Activated T-cell treated with anti-CD3 and anti-CD28 coated beads for 1 hour (primary cell): ENCODE results near the gene NAP1L5.
A peak's percentile ranks its signal among the peaks of the same experiment; 100 is the strongest.

Experiments
- DNase-seq: peaks from one replicate; pipeline ENCODE4 v3.0.0-alpha.2; 2020; ENCODE audit warnings: low read depth

Gene NAP1L5

GRCh38 chr4:88697588-88698329 is at the start of gene NAP1L5:
Gene NAP1L5 (minus strand): TSS chr4:88697829. CDS start chr4:88697754, 75 bp downstream.
- DNase-seq = peak; percentile 38

GRCh38 chr4:88747351-88747750 is 49.7 kb upstream of the NAP1L5 start:
- DNase-seq = no peak

GRCh38 chr4:88746206-88746605 is 48.6 kb upstream of the NAP1L5 start:
- no peak for DNase-seq

GRCh38 chr4:88745581-88746163 is 48.0 kb upstream of the NAP1L5 start:
- no peak for DNase-seq

GRCh38 chr4:88745175-88745574 is 47.5 kb upstream of the NAP1L5 start:
- DNase-seq = no peak

- DNase-seq = no peak
Measured at GRCh38 chr4:88744609-88745008, 47.0 kb upstream of the NAP1L5 start.

GRCh38 chr4:88743696-88744095 is 46.1 kb upstream of the NAP1L5 start:
- DNase-seq = no peak

- no peak for DNase-seq
Measured at GRCh38 chr4:88742561-88742960, 44.9 kb upstream of the NAP1L5 start.

- DNase-seq = no peak
Measured at GRCh38 chr4:88738180-88738579, 40.6 kb upstream of the NAP1L5 start.

GRCh38 chr4:88737307-88737941 is 39.8 kb upstream of the NAP1L5 start:
- peak; percentile 5 for DNase-seq

- DNase-seq = no peak
Measured at GRCh38 chr4:88736264-88736663, 38.6 kb upstream of the NAP1L5 start.

GRCh38 chr4:88735564-88735963 is 37.9 kb upstream of the NAP1L5 start:
- no peak for DNase-seq

GRCh38 chr4:88734403-88734949 is 36.8 kb upstream of the NAP1L5 start:
- DNase-seq = no peak

- DNase-seq = no peak
Measured at GRCh38 chr4:88732714-88733368, 35.2 kb upstream of the NAP1L5 start.

GRCh38 chr4:88731381-88731780 is 33.8 kb upstream of the NAP1L5 start:
- DNase-seq = no peak

- DNase-seq = no peak
Measured at GRCh38 chr4:88730811-88731210, 33.2 kb upstream of the NAP1L5 start.

GRCh38 chr4:88729146-88729760 is 31.6 kb upstream of the NAP1L5 start:
- DNase-seq = no peak

GRCh38 chr4:88728146-88728545 is 30.5 kb upstream of the NAP1L5 start:
- no peak for DNase-seq

- no peak for DNase-seq
Measured at GRCh38 chr4:88725986-88726385, 28.4 kb upstream of the NAP1L5 start.

GRCh38 chr4:88725143-88725542 is 27.5 kb upstream of the NAP1L5 start:
- DNase-seq = no peak

- no peak for DNase-seq
Measured at GRCh38 chr4:88724406-88724805, 26.8 kb upstream of the NAP1L5 start.

- no peak for DNase-seq
Measured at GRCh38 chr4:88722828-88723227, 25.2 kb upstream of the NAP1L5 start.
